ENCODE results near the gene TMEM121. TPM values are rescaled to one million over a fixed set of nuclear protein-coding genes. Genes with fewer than 3 reads are reported as not detected.

Gene TMEM121
- total RNA-seq: 13.7 TPM

DNA sequence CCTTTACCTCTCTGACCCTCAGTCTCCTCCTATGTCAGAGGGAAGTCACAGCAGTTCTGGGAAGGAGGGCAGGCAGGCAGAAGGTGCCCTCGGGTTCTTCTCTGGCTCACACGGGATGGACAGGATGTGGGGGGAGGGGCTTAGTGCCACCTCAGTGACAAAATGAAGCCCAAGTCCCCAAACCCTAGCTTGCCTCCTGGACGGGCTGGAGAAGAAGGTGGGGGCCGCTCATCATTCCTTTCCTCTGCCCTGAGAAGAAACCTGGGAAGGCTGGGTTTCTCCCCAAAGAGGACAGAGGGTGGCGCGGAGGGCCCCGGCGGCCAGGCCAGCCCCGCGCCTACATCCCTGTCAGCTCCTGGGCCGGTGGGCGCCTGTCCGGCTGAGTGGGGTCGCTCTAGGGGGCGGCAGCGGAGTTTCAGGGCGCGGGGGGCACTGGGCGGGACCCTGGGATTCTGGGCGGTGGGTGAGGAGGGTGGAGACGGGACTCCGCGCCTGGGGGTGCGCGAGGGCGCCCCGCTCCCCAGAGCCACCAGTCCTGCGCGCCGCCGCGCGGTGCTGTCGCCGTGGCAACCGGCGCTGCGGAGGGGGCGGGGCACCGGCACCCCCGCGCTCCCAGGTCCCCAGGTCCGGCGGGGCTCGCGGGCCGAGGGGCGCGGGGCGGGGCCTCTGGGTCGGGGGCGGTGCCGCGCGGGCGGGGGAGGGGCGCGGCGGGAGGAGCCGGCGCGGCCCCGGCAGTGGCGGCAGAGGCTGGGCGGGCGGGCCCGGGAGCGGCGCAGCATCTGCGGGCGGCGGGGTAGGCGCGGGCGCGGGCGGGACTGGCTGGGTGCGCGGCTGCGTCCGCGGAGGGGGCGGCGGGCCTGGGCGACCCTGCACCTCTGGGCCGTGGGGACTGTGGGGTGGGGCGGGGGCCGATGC lies at the start of gene TMEM121:
TSS of gene TMEM121 (plus strand) at position 723 of the 915 bp plus-strand sequence. CDS start 2,252 bp downstream, outside the sequence.

DNA sequence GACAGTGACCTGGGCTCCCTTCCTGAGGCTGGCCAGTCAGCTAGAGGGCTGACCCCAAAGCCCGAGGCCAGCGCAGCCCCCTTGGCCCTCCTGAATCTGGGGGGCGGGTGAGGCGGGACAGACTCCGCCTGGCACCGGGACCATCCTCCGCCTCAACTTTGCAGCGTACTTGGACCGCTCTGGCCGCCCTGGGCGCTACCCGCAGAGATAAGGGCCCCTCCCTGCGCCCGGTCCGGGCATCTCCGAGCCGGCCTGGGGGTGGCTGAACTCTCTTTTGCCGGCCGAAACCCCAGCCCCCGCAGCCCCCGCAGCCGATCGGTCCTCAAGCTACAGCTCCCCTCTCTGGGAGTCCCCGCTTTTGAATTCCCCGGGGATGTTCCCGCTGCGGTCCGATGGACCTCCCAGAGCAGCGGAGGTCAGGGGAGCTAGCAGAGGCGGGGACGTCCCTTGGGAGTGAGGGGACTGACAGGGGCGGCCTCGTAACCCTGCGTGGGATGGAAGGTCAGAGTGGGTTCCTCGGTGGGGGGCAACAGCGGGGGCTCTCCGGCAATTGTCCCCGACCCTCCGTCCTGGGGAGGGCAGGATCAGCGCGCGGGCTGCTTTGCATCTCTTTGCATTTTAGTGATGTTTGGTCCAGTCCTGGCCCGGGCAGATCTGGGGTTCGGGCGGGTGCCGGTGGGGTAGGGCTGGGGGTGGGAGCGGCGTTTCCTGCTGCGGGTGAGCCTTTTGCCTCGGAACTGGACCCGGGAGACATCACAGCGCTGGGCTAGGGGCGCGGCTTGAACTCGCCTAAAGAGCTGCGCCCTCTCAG lies 40.0 kb upstream of the TMEM121 start, which contains the start of gene CRIP1:
TSS of gene CRIP1 (plus strand) at position 724 of the 811 bp plus-strand sequence. CDS start 374 bp downstream, outside the sequence.

DNA sequence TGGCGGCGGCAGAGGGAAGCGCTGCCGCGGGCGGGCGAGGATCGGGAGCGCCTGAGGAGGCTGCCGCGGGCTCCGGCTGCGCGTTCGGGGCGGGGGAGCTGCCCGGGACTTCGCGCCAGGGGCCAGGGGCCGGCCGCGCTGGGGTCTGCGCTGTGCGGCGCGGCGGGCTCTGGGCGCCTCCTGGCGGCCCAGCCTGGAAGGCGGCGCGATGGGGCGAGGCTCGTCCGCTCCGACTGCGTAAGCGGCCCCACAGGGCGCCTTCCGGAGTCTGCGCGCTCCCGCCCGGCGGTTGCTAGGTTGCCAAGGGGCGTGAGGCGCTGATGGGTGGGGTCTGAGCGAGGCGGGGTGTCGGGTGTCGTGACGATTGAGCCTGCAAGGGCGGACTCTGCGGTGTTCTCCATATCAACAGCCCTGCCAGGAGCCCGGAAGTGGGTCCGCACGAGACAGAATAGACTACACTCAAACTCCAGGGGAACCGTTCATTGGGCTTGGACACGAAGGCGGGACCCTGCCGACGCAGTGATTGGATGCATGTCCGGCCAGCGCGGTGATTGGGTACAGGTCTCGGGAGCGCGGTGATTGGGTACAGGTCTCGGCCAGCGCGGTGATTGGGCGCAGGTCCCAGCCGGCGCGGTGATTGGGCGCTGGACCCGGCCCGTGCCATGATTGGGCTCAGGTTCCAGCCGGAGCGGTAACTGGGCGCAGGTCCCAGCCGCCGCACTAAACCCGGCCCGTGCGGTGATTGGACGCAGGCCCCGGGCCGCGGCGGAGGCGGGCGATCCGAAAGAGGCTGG lies 35.6 kb upstream of the TMEM121 start, which contains the start of gene TEDC1:
TSS of gene TEDC1 (plus strand) at position 675 of the 794 bp plus-strand sequence. CDS start 130 bp downstream, outside the sequence.

Other genes starting within 250 kb of the TMEM121 start
- 77.4 TPM for gene BRF1, start 225.6 kb upstream of the TMEM121 start, total RNA-seq
- 90.1 TPM for gene PACS2, start 211.8 kb upstream of the TMEM121 start, total RNA-seq
- 1.6 TPM for gene TEX22, start 128.0 kb upstream of the TMEM121 start, total RNA-seq
- gene MTA1, start 106.8 kb upstream of the TMEM121 start, total RNA-seq: 79.2 TPM
- gene CRIP2, start 51.8 kb upstream of the TMEM121 start, total RNA-seq: 71.6 TPM
- 18.5 TPM for gene CRIP1, start 39.7 kb upstream of the TMEM121 start, total RNA-seq
- 9.5 TPM for gene TEDC1, start 35.3 kb upstream of the TMEM121 start, total RNA-seq